UCSD-AML1 (cell line): Measurements from ENCODE around the gene CFP.
A peak's percentile ranks its signal among the peaks of the same experiment; 100 is the strongest.

ENCODE experiments used
- DNase-seq: peaks from one replicate; lab custom pipeline; 2025; ENCODE audit not compliant: unreplicated experiment; lab: John Stamatoyannopoulos, UW

CFP gene

GRCh38 chrX:47638816-47639215 is 9.1 kb upstream of the CFP start:
- no peak for DNase-seq

DNA sequence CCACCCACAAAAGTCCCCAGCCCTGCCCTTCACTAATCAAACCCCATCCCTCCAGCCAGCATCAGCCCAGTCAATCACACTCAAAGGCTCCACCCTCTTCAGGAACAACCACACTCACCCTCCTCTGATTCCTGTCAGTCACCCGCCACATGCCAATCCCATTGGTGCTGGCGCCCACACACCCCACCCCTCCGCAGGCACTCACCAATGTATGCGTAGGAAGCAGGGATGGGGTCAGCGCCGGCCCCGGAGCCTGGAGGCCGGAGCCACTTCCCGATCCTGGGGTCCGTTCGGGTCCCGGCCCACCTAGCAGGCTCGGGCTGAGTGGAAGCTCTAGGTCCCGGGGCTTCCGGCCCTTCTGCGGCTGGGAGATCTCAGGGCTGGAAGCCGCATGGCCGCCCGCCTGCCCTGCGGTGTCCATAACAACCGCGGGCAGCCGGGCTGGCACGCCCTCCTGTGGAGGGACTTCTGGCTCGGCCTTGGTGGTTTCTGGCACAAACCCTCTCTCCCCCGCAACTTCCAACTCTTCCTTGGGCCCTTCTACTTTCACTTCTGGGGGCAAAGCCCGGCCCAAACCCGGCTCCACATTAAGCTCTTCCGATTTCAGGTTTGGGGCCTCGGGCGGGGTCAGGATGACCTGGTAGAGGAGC is 7.9 kb upstream of the CFP start:
- DNase-seq, result peak; percentile 80

DNA sequence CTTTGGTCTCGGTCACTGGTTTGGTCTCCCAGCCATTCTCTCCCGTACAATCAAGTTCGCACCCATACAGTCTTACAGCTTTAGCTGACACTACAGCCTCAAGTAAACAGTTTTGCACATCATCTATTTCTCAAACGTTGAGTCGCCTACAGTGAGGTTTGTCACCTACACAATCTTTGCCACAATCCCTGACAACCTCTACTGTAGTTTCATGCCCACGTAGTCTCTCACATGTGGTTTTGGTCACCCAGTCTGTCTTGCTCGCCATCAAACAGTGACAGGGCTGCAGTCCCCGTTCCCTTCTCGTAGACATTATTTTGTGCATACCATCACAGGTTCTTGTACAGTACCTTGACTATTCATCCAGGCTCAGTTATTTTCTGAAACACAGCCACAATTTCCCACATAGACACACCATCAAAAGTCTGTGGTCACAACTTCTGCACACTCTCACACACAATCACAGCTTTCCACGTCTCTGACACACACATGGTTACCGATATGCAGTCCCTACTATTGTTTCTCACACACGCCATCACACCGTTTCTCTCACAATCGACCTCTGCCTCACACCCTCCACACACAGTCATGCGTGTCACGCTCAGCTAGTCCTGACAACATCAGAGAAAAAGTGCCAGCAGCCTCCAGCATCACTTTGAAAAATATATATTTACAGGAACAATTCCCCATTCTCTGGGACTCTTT is 5.3 kb upstream of the CFP start:
- no peak for DNase-seq

GRCh38 chrX:47633689-47634590 is 4.2 kb upstream of the CFP start:
- DNase-seq, result no peak

GRCh38 chrX:47632666-47633065 is 2.9 kb upstream of the CFP start:
- DNase-seq, result no peak

GRCh38 chrX:47631676-47632075 is 1.9 kb upstream of the CFP start:
- no peak for DNase-seq

- no peak for DNase-seq
Observed at GRCh38 chrX:47628982-47629381, 748 bp downstream of the CFP start.

DNA sequence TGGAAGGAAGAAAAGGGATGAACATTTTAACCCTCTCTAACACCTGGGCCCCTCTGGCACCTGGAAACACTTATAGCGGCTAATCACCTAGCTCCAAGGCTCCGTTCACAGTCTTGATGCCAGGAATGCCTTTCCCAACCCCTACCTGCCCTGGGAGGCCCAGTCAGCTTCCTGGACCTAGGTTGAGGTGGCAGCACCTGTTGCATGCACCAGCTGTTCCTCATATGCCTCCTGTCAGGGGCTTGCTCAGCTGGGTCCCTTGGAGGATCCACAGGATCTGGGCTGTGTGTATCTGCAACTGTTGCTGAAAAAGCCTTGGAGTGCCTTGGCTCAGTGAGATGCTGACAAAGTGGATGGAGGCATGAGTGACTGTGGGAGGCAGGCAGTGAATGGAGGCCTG is 4.4 kb downstream of the CFP start:
- no peak for DNase-seq

DNA sequence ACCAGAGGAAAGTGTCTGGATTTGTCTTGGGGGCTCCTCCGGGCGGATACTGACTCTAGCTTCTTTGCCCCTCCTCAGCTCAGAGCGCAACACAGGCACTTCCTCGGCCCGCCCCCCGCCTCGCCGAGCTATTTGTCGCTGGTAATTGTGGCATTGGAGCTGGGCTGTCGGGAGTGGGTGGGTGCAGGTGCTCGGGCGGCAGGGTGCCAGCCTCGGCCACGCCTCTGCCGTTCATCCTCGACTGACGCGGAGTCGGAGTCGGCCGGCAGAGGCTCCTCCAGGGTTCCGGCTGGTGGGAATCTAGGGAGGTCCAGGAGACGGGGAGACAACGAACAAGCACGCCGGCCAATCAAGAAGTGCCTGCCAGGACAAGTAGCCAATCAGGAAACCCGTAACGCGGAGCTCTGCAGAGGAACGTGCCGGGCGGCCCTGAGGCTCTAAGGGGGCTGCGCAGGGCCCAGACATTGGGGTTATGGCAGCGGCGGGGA is 6.1 kb downstream of the CFP start:
- no peak for DNase-seq

- no peak for DNase-seq
Observed at GRCh38 chrX:47621851-47622250, 7.9 kb downstream of the CFP start.

DNA sequence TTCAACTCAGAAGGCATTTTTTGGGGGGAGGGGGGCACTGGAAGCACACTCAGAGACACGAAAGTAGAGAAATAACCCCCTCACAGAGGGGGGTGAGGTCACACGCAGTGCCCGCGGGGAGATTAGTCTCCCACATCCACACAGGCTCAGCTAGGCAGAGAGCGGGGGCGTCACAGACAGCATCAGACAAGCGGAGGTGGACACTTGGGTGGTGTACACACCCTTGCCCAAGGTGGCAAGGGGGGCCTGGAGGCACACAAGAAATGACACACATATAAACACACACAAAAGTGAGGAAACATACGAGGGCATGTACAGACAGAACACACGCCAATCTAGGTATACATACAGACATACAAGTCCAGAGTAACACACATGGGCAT is 9.4 kb downstream of the CFP start:
- DNase-seq, result no peak

DNA sequence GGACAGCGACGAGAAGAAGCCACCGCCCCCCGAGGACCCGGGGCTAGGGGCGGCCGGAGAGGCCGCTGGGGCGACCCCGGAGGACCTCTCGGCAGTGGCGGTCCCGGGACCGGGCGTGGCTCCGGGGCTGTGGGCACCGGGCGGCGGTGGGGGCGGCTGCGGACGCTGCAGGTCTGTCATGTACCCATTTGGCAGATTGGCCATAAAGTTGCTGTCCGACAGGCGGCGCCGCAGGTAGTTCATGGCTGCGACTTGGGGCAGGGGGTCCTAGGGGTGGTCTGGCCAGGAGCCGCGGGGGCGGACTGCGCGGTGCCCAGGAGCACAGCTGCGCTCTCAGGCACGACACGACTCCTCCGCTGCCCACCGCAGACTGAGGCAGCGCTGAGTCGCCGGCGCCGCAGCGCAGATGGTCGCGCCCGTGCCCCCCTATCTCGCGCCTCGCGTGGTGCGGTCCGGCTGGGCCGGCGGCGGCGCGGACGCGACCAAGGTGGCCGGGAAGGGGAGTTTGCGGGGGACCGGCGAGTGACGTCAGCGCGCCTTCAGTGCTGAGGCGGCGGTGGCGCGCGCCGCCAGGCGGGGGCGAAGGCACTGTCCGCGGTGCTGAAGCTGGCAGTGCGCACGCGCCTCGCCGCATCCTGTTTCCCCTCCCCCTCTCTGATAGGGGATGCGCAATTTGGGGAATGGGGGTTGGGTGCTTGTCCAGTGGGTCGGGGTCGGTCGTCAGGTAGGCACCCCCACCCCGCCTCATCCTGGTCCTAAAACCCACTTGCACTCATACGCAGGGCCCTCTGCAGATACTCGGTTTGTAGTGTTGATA is 10.0 kb downstream of the CFP start, which contains the start of gene SYN1:
TSS of gene SYN1 (minus strand) at position 372 of the 817 bp plus-strand sequence. CDS start at position 243, 129 bp downstream.
- DNase-seq, result peak; percentile 75

DNA sequence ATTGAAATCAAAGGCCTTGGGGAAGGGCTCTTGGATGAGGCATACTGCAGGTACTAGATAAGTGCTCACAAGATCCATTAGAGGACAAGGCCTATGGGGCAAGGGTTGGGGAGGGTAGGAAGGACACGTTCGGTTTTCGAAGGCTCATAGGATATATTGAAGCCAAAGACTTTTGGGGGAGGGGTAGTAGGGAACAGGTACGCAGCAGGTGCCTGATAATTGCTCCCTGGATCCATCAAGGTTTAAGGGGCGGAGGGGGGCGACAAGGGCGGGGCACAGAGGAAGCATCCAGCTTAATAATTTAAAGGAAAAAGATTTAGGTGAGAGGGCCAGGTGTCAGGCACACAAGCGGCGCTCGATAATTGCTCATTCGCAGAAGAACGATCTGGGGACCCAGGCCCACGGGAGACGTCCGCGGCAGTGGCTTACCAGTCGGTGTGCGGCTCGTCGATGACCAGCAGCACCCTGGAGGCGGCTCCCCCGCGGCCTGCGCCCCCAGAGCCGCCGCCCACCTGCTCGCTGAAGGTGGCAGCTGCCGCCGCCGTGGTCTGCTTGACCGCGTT is 10.7 kb downstream of the CFP start:
- DNase-seq, result no peak

DNA sequence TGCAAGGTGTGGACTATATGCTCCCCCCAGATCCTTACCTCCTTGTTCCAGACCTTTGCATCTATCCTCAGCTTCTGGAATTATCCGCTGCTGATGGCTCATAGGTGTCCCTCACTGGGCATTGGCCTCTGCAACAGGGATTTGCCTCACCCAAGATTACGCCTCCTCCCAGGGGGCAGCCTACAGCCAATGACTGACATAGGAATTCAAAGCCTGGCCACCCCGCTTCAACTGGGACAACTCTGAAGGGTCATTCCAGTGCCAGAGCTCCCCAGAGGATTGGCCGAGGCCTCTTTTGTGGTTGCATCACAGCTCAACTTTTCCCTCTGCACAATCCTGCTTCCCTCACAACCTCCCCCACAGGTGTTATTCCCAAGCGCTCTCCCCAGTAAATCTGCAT is 15.1 kb downstream of the CFP start:
- no peak for DNase-seq

DNA sequence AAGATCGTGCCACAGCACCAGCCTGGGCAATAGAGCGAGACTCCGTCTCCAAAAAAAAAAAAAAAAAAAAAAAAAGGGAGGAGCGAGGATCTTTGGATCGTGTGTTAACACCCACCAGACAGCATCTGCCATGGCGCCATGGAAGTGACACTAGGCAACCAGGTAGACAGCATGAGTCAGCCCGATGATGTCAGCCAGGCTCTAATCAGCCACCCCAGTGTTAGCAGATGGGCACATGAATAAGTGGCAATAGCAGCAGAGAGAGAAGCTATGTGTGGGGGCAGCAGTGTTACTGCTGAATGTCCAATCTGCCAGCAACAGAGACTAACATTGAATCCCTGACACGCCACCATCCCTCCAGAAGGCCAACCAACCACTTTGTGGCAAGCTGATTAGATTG is 16.6 kb downstream of the CFP start:
- DNase-seq, result no peak

DNA sequence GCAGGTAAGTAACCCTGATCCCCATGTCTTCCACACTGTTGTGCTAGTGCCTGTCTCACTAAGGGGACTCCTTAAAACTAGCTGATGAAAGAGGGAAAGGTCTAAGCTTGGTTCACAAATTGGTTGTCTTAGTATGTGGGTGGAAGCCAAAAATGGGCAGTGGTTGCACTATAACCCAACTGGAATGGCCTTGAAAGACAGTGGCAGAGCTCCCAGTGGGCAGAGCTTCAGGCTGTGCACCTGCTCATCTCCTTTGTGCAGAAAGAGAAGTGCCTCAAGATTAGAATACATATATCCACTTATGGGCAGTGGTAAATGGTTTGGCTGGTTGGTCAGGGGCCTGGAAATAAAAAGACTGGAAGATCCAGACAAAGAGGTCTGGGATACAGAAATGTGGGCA is 17.3 kb downstream of the CFP start:
- DNase-seq, result no peak

DNA sequence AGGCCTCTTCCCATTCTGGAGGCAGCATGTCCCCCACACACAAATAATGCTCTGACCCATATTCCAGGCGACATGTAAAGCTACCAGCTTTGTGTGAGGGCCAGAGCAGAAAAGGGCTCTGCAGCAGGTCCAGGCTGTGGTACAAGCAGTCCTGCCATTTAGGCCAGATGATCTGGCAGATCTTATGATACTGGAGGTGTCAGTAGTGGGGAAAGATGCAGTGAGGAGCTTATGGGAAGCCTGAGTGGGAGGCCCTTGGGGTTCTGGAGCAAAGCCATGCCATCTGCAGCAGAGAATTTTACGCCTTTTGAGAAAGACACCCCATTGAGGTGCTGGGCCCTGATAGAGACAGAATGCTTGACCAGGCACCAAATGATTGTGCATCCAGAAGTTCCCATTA is 17.8 kb downstream of the CFP start:
- no peak for DNase-seq

- no peak for DNase-seq
Observed at GRCh38 chrX:47611489-47611888, 18.2 kb downstream of the CFP start.

DNA sequence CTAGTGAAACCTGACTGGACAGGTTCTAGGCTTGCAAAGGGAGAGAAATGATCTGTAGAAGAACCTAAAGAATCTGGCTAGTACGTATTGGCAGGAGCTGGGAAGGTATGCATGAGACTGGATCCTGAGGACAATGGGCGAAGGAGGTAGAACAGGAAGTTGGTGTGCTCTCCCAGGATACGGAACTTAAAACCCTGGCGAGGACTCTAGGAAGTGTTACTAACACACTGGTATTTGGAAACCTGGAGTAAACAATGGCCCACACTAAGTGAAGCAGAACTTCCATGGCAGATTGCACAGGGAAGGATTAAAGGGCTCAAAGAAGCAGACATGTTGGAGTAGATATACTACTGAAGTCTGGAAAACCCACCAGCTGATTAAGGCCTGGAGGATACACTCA is 19.2 kb downstream of the CFP start:
- DNase-seq, result no peak

DNA sequence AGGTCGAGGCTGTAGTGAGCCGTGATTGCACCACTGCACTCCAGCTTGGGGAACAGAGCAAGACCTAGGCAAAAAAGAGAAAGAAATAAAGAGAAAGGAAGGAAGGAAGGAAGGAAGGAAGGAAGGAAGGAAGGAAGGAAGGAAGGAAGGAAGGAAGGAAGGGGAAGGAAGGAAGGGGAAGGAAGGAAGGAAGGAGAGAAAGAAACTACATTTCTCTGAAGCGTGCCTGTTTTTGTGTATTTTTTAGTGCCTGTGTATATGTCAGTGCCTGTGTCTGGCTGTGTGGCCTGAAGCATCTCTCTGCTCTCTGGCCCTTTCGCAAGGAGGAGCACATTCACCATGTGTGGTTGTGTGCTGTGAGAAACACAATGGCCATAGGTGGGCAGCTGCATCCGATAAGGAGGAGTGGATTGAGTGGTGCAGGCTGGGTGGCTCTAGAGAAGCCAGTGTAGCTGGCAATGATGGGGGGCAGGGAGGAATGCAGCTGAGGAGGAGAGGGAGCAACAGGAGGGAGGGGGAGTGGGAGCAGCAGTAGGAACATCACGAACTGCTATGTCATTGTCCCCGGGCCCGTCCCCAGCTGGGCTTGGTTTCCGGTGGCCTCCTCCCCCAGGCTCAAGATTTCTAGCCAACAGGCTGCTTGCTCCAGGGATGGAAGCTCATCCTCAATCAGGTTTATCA is 21.5 kb downstream of the CFP start:
- peak; percentile 35 for DNase-seq
